ENCODE measurements around the gene JPT2.

Gene JPT2

GRCh38 chr16:1677942-1678499 lies at the start of gene JPT2:
JPT2 (plus strand) TSS chr16:1678279; CDS start chr16:1678313, 34 bp downstream.
- DNase-seq (ENCODE audit: low spot score), result peak; percentile 96

GRCh38 chr16:1630450-1631213 lies 47.4 kb upstream of the JPT2 start:
- no peak for DNase-seq (ENCODE audit: low spot score)

- no peak for DNase-seq (ENCODE audit: low spot score)
These were observed 46.8 kb upstream of the JPT2 start for GRCh38 chr16:1631230-1631629.

- no peak for DNase-seq (ENCODE audit: low spot score)
These were observed 46.0 kb upstream of the JPT2 start for GRCh38 chr16:1631931-1632637.

GRCh38 chr16:1632638-1632970 lies 45.5 kb upstream of the JPT2 start:
- DNase-seq (ENCODE audit: low spot score), result no peak

- DNase-seq (ENCODE audit: low spot score), result no peak
These were observed 44.8 kb upstream of the JPT2 start for GRCh38 chr16:1633310-1633709.

- no peak for DNase-seq (ENCODE audit: low spot score)
These were observed 43.5 kb upstream of the JPT2 start for GRCh38 chr16:1634541-1634940.

- no peak for DNase-seq (ENCODE audit: low spot score)
These were observed 43.0 kb upstream of the JPT2 start for GRCh38 chr16:1635070-1635469.

GRCh38 chr16:1637526-1637925 lies 40.6 kb upstream of the JPT2 start:
- DNase-seq (ENCODE audit: low spot score), result no peak

- DNase-seq (ENCODE audit: low spot score), result no peak
These were observed 39.3 kb upstream of the JPT2 start for GRCh38 chr16:1638757-1639156.

GRCh38 chr16:1639282-1639681 lies 38.8 kb upstream of the JPT2 start:
- DNase-seq (ENCODE audit: low spot score), result no peak

- no peak for DNase-seq (ENCODE audit: low spot score)
These were observed 38.2 kb upstream of the JPT2 start for GRCh38 chr16:1639860-1640259.

- no peak for DNase-seq (ENCODE audit: low spot score)
These were observed 37.7 kb upstream of the JPT2 start for GRCh38 chr16:1640261-1640941.

- DNase-seq (ENCODE audit: low spot score), result no peak
These were observed 36.8 kb upstream of the JPT2 start for GRCh38 chr16:1641261-1641660.

- DNase-seq (ENCODE audit: low spot score), result no peak
These were observed 35.9 kb upstream of the JPT2 start for GRCh38 chr16:1642148-1642547.

- DNase-seq (ENCODE audit: low spot score), result no peak
These were observed 35.3 kb upstream of the JPT2 start for GRCh38 chr16:1642753-1643152.

- no peak for DNase-seq (ENCODE audit: low spot score)
These were observed 34.6 kb upstream of the JPT2 start for GRCh38 chr16:1643521-1643920.

- peak; percentile 62 for DNase-seq (ENCODE audit: low spot score)
These were observed 32.1 kb upstream of the JPT2 start for GRCh38 chr16:1645914-1646525.

GRCh38 chr16:1647856-1648255 lies 30.2 kb upstream of the JPT2 start:
- no peak for DNase-seq (ENCODE audit: low spot score)

GRCh38 chr16:1650131-1650530 lies 27.9 kb upstream of the JPT2 start:
- no peak for DNase-seq (ENCODE audit: low spot score)

- no peak for DNase-seq (ENCODE audit: low spot score)
These were observed 26.7 kb upstream of the JPT2 start for GRCh38 chr16:1651094-1651973.

- DNase-seq (ENCODE audit: low spot score), result no peak
These were observed 26.1 kb upstream of the JPT2 start for GRCh38 chr16:1651974-1652312.
